Kidney (tissue), 14 donors: ENCODE results near the gene CEP104. TPM values are rescaled to one million over a fixed set of nuclear protein-coding genes. Genes with fewer than 3 reads are reported as not detected.

ENCODE experiments used
- DNase-seq, 5 donors: peaks; one replicate each; pipeline ENCODE4 v3.0.0-alpha.2; 2013 to 2020
- FAIRE-seq: peaks from 2 replicates; lab custom pipeline; 2012; peaks lifted over from hg19 to GRCh38; lab: Jason Lieb, UNC
- H3K27ac ChIP-seq, 2 donors: one replicate each; pipeline ENCODE4 v1.7.0; 2013; ENCODE audit warnings: low read depth in 2 of 2, low read length in 2 of 2, inconsistent platforms in 1 of 2
- H3K27me3 ChIP-seq: one replicate; pipeline ENCODE4 v1.7.1; 2013; ENCODE audit warnings: low read length, inconsistent platforms; ENCODE audit not compliant: control insufficient read depth, insufficient read depth
- H3K36me3 ChIP-seq, 3 donors: one replicate each; pipeline versions ENCODE4 v1.7.0 to v1.7.1; 2013; ENCODE audit warnings: low read length in 3 of 3, control low read depth in 1 of 3, inconsistent platforms in 1 of 3; ENCODE audit not compliant: insufficient read depth in 3 of 3, control insufficient read depth in 2 of 3
- H3K4me1 ChIP-seq, 3 donors: one replicate each; pipeline versions ENCODE4 v1.7.0 to v1.7.1; 2013; ENCODE audit warnings: low read length in 3 of 3, inconsistent platforms in 1 of 3, low read depth in 1 of 3; ENCODE audit not compliant: control insufficient read depth in 2 of 3, insufficient read depth in 2 of 3
- H3K4me3 ChIP-seq, 3 donors: one replicate each; pipeline versions ENCODE4 v1.7.0 to v1.8.1; 2013; ENCODE audit warnings: low read length in 3 of 3, control low read depth in 1 of 3, inconsistent platforms in 1 of 3
- H3K9ac ChIP-seq, 3 donors: one replicate each; pipeline versions ENCODE4 v1.7.0 to v1.7.1; 2013; ENCODE audit warnings: low read length in 3 of 3, control low read depth in 1 of 3, inconsistent platforms in 1 of 3
- H3K9me3 ChIP-seq, 3 donors: one replicate each; pipeline versions ENCODE4 v1.7.0 to v1.7.1; 2013; ENCODE audit warnings: low read length in 3 of 3, control low read depth in 1 of 3, inconsistent platforms in 1 of 3; ENCODE audit not compliant: control insufficient read depth in 2 of 3, insufficient read depth in 1 of 3
- CTCF ChIP-seq: IDR thresholded peaks from 3 replicates; pipeline ENCODE4 v1.5.1; 2012; ENCODE audit warnings: mild to moderate bottlenecking, moderate library complexity, borderline replicate concordance; ENCODE audit not compliant: insufficient read depth; ENCODE audit errors: extremely low read depth
- intact Hi-C: fragments of 100-400 bp; cut with DNase I; formaldehyde crosslinking; loops from one replicate; pipeline ENCODE4 v1.11.1; 2022
- polyA plus RNA-seq: library from polyadenylated mRNA; stranded (reverse); fragments of 350-450 nt; fragmentation: Illumina TruSeq; extraction: RNeasy Lipid Tissue Mini Kit (QIAGEN cat#74804); gene quantifications from one replicate; pipeline ENCODE4 v1.2.3, GENCODE V29; 2014; ENCODE audit warnings: low read depth, low replicate concordance; ENCODE audit not compliant: insufficient read depth
- total RNA-seq: library from RNA; stranded (reverse); fragmentation: NEBNext Ultra II Directional; extraction: Animal tissue kit (Norgen Biotek cat#: 25700); gene quantifications from one replicate; pipeline ENCODE4 v1.2.1, GENCODE V29; 2021
- donor health status: control.
- donor health status: control.
- donor health status: control.
- donor health status: control.
- donor health status: control.
- donor health status: DM: yes; HTN: yes; CAD: no.
- donor health status: Normal renal cell carcinoma (clear cell type).

Gene CEP104
- total and polyA plus RNA-seq, 2 donors from 2014 or later = 11.1 to 51.2 TPM

- H3K9me3 ChIP-seq = no peaks in the 10 kb centered on the region
- no peak for FAIRE-seq
- no peaks in the 10 kb centered on the region for H3K27me3 ChIP-seq
- no peak for TF ChIP-seq CTCF
- peak within 1 kb of the TSS in 2 of 3 donors; percentile 30 to 59 for H3K4me3 ChIP-seq
- H3K9ac ChIP-seq = peak within 1 kb of the TSS in 1 of 3 donors; percentile 34
- peak in 3 of 5 donors; percentile 54 to 79 (median 76) for DNase-seq
- H3K36me3 ChIP-seq = no peaks in the 10 kb centered on the region
- peak within 1 kb of the TSS in 1 of 2 donors; percentile 22 for H3K27ac ChIP-seq
- peaks cover 0 to 29% (median 12%) of the 10 kb centered on the region in 3 donors for H3K4me1 ChIP-seq
- intact Hi-C loops = no loop called here
Observed at GRCh38 chr1:3772715-3773571, 84.1 kb downstream of the CEP104 start, which contains the start of gene SMIM1. TSS of gene SMIM1 (plus strand) at chr1:3772749. CDS start at chr1:3775374, 2,625 bp downstream.

- peak overlapping the region in 2 of 3 donors; percentile 30 to 55 for H3K4me3 ChIP-seq
- no peak overlapping the region for H3K9ac ChIP-seq
- peak; percentile 93 to 99 (median 97) for DNase-seq
- no peak for TF ChIP-seq CTCF
- no peaks in the 10 kb centered on the region for H3K36me3 ChIP-seq
- intact Hi-C loops = no loop called here
- FAIRE-seq = no peak
- H3K9me3 ChIP-seq = no peaks in the 10 kb centered on the region
- H3K4me1 ChIP-seq = peaks cover 0 to 29% (median 12%) of the 10 kb centered on the region in 3 donors
- H3K27ac ChIP-seq = no peak overlapping the region
- no peaks in the 10 kb centered on the region for H3K27me3 ChIP-seq
Observed at GRCh38 chr1:3772027-3772714, 84.8 kb downstream of the CEP104 start.

- Histone ChIP-seq H3K27me3 (no peaks in the 10 kb centered on the region), H3K4me3 (peak overlapping the region in 2 of 3 donors; percentile 30 to 55), H3K9ac (no peak overlapping the region), H3K36me3 (no peaks in the 10 kb centered on the region), H3K4me1 (peaks cover 0 to 26% (median 9%) of the 10 kb centered on the region in 3 donors), H3K27ac (no peak overlapping the region), H3K9me3 (no peaks in the 10 kb centered on the region)
- FAIRE-seq (no peak), DNase-seq (peak in 2 of 5 donors; percentile 75 to 79)
- intact Hi-C loops = no loop called here
- no peak for TF ChIP-seq CTCF
Observed at GRCh38 chr1:3771108-3772026, 85.6 kb downstream of the CEP104 start.
